ENCODE data around the gene CAMK2D.

The CAMK2D gene

DNA sequence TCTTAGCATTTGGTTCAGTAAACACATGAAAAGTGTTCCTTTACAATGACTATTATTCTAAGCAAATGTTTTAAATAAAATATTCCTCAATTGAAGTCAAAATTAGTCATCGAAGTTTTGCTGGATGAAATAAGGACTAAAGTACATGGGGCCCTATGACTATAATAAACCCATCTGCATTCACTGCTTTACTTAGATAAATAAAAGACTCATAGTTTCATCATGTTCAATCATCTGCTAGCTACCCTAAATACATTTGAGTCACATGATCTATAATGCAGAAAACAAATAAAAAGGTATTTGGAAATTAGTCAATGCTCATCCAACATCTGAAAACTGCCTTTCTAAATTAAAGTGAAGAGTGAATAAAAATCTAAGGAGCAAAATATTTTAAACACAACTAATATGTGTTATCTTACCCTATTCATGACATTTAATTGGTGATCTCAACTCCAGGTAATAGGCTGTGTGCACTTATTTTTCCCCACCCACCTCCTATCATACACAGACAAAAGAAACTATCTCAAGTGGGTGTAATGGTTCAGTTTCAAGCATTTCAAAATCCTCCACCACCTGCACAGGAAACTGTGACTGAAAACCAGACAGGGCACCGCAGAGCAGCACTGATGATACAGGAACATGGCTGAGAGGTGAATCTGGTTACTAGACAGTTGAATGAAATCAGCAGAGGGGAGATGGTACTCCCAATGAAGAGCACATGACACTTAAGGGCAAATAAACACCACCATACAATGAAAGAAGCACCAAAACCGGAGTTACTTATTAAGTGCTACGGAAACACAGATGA, 78.6 kb downstream of the CAMK2D start:
- DNase-seq (ENCODE audit: low read depth) = no peak

DNA sequence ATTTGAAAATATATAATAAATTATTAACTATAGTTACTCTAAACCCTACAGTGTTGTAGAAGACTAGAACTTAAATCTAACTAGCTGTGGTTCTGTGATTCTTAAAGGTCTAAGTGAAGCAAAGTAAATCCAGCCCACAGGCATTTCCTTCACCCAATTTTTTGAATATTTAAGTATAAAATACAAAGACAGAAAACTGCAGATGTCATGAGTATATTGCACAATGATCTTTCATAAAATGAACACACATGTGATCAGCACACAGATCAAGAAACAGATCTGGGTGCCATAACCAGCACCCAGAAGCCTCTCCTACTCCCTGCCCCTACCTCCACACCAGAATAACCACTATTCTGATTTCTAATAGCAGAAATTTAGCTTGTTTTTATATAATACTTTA, 82.9 kb downstream of the CAMK2D start:
- DNase-seq (ENCODE audit: low read depth) = no peak

DNA sequence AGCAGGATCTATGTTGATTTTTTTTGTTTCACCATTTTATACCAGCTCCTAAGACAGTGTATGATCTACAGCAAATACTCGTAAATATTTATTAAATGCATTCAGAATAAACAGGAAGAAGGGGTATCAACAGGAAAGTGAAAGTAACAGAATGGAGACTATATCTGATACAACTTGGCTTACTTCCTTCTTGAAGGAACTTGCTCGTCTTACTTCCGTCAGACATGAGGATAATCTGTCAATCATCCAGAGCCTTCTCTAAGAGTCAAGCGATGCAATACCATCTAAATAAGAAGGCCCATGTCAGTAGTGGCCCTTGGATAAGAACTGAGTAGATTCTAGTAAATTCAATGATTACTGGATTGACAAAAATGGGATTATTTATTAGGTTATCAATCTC, 84.2 kb downstream of the CAMK2D start:
- DNase-seq (ENCODE audit: low read depth) = no peak

GRCh38 chr4:113675731-113676697, 85.5 kb downstream of the CAMK2D start:
- DNase-seq (ENCODE audit: low read depth) = no peak

- no peak for DNase-seq (ENCODE audit: low read depth)
These were observed 86.8 kb downstream of the CAMK2D start for GRCh38 chr4:113674733-113675132.

DNA sequence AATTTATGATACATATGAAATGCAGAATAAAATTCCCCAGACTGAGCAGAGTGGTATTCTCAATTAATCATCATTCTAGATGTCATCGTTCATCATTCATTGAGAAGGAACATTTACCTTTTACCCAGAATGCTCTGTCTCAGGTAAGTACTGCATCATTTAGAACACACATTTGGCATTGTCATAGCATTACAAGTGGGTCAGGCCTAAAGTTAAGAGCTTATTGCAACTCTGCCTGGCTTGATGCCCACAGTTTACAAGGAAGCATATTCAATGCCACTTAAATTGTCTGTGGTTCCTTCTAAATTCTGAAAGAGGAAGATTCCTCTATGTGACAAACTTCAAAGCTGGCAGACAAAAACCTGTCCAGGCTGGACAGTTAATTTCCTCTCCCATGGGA, 87.3 kb downstream of the CAMK2D start:
- DNase-seq (ENCODE audit: low read depth) = no peak

- no peak for DNase-seq (ENCODE audit: low read depth)
These were observed 88.1 kb downstream of the CAMK2D start for GRCh38 chr4:113673450-113673849.

DNA sequence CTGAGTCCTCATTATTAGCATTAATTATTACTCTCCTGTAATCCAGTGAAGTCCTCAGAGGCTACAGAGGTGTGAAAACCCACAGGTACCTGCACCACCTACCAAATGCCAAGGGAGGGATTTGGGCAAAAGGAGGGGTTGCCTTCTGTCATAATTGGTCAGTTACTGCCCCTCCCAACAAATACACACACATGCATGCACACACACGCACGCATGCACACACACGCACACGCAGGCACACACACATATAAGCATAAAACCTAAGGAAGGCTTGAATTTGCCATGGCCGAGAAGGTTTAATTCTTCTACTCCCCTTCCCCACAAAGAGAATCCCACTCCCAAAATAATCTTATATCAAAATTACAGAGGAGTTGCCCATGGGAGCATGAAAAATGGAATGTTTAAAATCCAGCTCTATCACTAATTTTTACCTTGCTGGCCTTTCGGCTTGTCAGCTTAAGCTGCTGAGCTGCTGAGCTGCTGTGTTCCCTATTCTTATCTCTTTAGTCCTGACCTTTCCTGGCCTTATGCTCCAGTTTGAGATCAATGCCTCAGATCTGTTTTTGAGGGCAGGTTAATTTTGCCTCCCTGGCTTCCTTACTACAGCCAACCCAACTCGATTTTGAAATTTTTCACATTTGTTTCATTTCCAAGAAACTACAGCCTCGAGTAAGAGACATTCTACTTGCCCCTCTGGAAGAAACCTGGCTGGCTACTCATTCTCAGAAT, 95.0 kb downstream of the CAMK2D start:
- DNase-seq (ENCODE audit: low read depth) = no peak

- DNase-seq (ENCODE audit: low read depth) = no peak
These were observed 96.5 kb downstream of the CAMK2D start for GRCh38 chr4:113665036-113665435.

DNA sequence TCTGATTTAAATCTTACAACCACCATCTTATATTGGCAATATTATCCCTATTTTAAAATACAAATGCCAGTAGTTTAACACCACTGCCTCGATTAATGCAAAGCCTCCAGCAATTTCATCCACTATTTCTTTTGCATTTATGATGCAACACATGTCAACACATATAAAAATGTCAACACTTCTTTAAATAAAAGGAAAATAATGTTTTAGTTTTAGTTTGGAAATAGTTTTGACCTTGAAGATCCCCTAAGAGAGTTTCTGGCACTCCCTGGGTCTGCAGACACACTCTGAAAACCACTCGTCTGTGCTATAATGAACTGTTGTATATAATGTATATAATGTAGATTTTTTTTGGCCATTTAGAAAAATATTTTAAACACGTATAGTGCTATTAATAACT, 99.0 kb downstream of the CAMK2D start:
- no peak for DNase-seq (ENCODE audit: low read depth)

- no peak for DNase-seq (ENCODE audit: low read depth)
These were observed 102.4 kb downstream of the CAMK2D start for GRCh38 chr4:113659127-113659526.

DNA sequence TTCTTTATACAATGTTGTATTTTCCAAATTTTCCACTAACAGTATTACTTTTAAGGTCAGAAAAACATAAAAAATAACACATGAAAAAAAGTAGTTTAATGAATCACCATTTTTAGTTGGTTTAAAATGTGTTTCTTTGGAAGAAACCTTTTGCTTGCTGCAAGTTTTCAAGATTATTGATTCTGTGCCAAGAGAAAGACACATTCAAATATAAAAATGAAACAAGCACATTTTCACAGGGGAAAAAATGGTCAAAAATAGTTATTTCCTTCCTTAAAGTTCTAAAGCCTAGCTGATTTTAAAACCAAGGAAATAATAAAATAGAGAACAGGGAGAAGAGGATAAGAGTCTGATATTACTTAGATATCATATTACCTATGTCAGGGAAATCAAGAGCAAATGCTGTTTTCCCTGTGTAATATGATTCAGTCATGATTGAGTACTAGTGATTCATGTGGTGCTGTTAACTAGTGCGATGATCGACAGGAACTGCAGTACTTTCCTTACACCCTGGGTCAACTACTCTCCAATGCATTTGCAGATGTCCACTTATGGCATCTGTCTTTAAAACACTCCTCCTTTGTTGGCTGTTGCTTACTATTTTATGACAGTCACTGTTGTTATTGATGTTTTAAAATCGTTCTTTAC, 103.8 kb downstream of the CAMK2D start:
- DNase-seq (ENCODE audit: low read depth) = no peak

DNA sequence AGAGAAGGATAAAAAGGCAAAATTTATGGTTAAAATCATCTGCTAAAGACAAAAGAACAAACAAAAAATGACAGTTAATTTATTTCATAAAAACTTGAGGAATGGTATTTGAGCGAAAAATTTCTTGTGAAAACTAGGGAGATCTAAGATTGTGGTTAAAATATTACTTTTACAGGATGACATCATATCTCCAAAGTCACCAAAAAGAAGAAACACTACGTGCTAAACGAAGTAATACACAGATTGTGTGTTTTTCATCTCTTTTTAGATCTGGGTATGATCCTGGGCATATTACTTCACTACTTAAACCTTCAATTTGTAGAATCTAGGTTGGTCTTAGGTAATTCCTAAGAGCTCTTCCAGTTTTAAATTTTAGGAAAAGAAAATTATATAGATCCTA, 107.7 kb downstream of the CAMK2D start:
- DNase-seq (ENCODE audit: low read depth) = no peak

- DNase-seq (ENCODE audit: low read depth) = no peak
These were observed 115.1 kb downstream of the CAMK2D start for GRCh38 chr4:113646442-113646822.

GRCh38 chr4:113645771-113646441, 115.6 kb downstream of the CAMK2D start:
- DNase-seq (ENCODE audit: low read depth) = no peak

- no peak for DNase-seq (ENCODE audit: low read depth)
These were observed 116.2 kb downstream of the CAMK2D start for GRCh38 chr4:113645288-113645687.

GRCh38 chr4:113644398-113644797, 117.1 kb downstream of the CAMK2D start:
- DNase-seq (ENCODE audit: low read depth) = no peak

GRCh38 chr4:113643505-113643904, 118.0 kb downstream of the CAMK2D start:
- DNase-seq (ENCODE audit: low read depth) = no peak

DNA sequence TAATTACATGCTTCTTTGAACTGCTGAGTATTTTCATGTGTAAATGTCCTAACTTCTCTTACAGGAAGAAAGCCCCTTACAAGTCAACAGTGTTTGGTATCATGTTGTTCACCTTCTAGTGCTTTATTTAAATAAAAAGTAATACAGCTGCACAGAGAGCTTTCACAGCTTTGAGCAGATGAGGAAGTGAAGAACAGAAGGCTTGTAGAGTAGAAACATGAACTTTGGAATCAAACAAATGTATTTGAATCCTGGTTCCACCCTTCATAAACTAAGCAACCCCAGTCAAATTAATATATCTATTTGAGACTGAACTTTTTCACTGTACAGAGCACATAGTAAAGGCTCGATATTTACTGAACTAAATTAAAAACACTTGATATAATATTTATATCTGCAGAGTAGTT, 120.5 kb downstream of the CAMK2D start:
- DNase-seq (ENCODE audit: low read depth) = no peak

DNA sequence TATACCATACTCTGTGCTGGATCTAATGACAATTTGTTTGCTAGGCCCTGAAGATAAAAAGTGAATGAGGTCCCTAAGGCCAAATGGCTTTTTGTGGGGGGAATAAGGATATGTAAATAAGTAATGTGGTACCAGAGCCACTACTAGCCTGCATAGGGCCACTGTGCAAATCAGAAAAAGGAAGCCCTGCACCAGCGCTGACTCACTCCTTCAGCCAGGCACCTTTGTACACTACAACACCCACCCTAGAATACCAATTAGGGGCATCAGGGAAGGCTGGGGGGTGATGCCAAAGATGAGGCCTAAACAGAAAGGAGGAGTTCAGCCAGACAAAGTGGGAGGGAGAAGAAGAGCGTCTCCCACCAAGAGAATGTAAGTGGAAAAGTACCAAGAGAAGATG, 122.2 kb downstream of the CAMK2D start:
- DNase-seq (ENCODE audit: low read depth) = no peak

DNA sequence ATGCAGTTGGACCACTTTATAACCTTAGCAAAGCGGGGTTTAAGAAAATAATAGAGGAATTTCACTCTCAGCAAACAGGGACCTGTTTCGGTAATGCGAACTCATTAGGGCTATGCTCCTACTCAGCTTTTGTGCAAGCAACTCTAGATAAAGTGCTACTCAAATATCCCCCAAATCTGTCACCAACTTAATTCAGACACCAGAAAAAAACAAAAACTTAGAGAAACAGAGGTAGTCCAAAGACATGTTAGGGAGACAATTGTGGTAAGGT, 123.0 kb downstream of the CAMK2D start:
- DNase-seq (ENCODE audit: low read depth) = no peak
